ENCODE results near the gene SEC11C. TPM values are rescaled to one million over a fixed set of nuclear protein-coding genes. Genes with fewer than 3 reads are reported as not detected.

Gene SEC11C
- total RNA-seq, 1 donor from 2014 or later: 70.5 TPM

- Mint-ChIP-seq H3K36me3 (no peaks in the 10 kb centered on the region), H3K9me3 (no peaks in the 10 kb centered on the region), H3K27ac (no peak overlapping the region), H3K4me3 (no peak overlapping the region), H3K27me3 (peaks cover 80% of the 10 kb centered on the region), H3K4me1 (ENCODE audit: unreplicated experiment) (no peaks in the 10 kb centered on the region)
- no peak for TF ChIP-seq CTCF (conservative IDR thresholded peaks at IDR 0.05)
- DNase-seq (ENCODE audit: extremely low spot score, unreplicated experiment): no peak
Observed at GRCh38 chr18:59127047-59127446, 12.6 kb upstream of the SEC11C start.

- H3K4me1 Mint-ChIP-seq (ENCODE audit: unreplicated experiment): no peaks in the 10 kb centered on the region
- H3K4me3 Mint-ChIP-seq: no peak overlapping the region
- H3K36me3 Mint-ChIP-seq: no peaks in the 10 kb centered on the region
- DNase-seq (ENCODE audit: extremely low spot score, unreplicated experiment): no peak
- no peak for TF ChIP-seq CTCF (conservative IDR thresholded peaks at IDR 0.05)
- H3K27me3 Mint-ChIP-seq: peaks cover 81% of the 10 kb centered on the region
- no peaks in the 10 kb centered on the region for H3K9me3 Mint-ChIP-seq
- no peak overlapping the region for H3K27ac Mint-ChIP-seq
Observed at GRCh38 chr18:59129951-59130703, 9.6 kb upstream of the SEC11C start.

- Mint-ChIP-seq H3K36me3 (no peaks in the 10 kb centered on the region), H3K4me3 (no peak overlapping the region), H3K27ac (no peak overlapping the region), H3K27me3 (peaks cover 82% of the 10 kb centered on the region), H3K4me1 (ENCODE audit: unreplicated experiment) (no peaks in the 10 kb centered on the region), H3K9me3 (no peaks in the 10 kb centered on the region)
- TF ChIP-seq CTCF (conservative IDR thresholded peaks at IDR 0.05): no peak
- DNase-seq (ENCODE audit: extremely low spot score, unreplicated experiment): no peak
Observed at GRCh38 chr18:59132810-59133465, 6.7 kb upstream of the SEC11C start.

- no peak for TF ChIP-seq CTCF (conservative IDR thresholded peaks at IDR 0.05)
- Mint-ChIP-seq H3K4me1 (ENCODE audit: unreplicated experiment) (peaks cover 20% of the 10 kb centered on the region), H3K4me3 (peak overlapping the region; percentile 95), H3K27me3 (peaks cover 31% of the 10 kb centered on the region), H3K9me3 (no peaks in the 10 kb centered on the region), H3K27ac (peak overlapping the region; percentile 98), H3K36me3 (no peaks in the 10 kb centered on the region)
- DNase-seq (ENCODE audit: extremely low spot score, unreplicated experiment): peak; percentile 88
Observed at GRCh38 chr18:59139291-59139614, 431 bp upstream of the SEC11C start.

GRCh38 chr18:59140302-59140885, 710 bp downstream of the SEC11C start:
- peak; percentile 13 for TF ChIP-seq CTCF (conservative IDR thresholded peaks at IDR 0.05)
- Mint-ChIP-seq H3K4me3 (peak overlapping the region; percentile 95), H3K4me1 (ENCODE audit: unreplicated experiment) (peaks cover 20% of the 10 kb centered on the region), H3K27ac (peak overlapping the region; percentile 98), H3K36me3 (no peaks in the 10 kb centered on the region), H3K27me3 (peaks cover 20% of the 10 kb centered on the region), H3K9me3 (no peaks in the 10 kb centered on the region)
- DNase-seq (ENCODE audit: extremely low spot score, unreplicated experiment): no peak
